Astrocyte of the cerebellum (primary cell): ENCODE data around the gene KANSL1.

ENCODE experiments used
- DNase-seq: peaks from one replicate; pipeline ENCODE4 v3.0.0-alpha.2; 2011; ENCODE audit warnings: low read depth
- H3K4me3 ChIP-seq: 2 replicates; pipeline ENCODE4 v1.5.1; 2011; ENCODE audit warnings: mild to moderate bottlenecking, low read depth, low read length, moderate library complexity
- in situ Hi-C: cut with HindIII; loops from 2 replicates; pipeline ENCODE4 v1.10.0; 2017; ENCODE audit warnings: low sequenced_read_pairs
- TF ChIP-seq, protein P1 (sequence below): IDR thresholded peaks from 2 replicates; pipeline ENCODE4 v1.5.1; 2012; ENCODE audit warnings: low read length, low read depth, moderate library complexity, mild to moderate bottlenecking; ENCODE audit errors: missing control alignments

Gene KANSL1

GRCh38 chr17:46195939-46196716, 2.9 kb upstream of the KANSL1 start:
- H3K4me3 ChIP-seq: no peak overlapping the region
- TF ChIP-seq, protein P1, sequence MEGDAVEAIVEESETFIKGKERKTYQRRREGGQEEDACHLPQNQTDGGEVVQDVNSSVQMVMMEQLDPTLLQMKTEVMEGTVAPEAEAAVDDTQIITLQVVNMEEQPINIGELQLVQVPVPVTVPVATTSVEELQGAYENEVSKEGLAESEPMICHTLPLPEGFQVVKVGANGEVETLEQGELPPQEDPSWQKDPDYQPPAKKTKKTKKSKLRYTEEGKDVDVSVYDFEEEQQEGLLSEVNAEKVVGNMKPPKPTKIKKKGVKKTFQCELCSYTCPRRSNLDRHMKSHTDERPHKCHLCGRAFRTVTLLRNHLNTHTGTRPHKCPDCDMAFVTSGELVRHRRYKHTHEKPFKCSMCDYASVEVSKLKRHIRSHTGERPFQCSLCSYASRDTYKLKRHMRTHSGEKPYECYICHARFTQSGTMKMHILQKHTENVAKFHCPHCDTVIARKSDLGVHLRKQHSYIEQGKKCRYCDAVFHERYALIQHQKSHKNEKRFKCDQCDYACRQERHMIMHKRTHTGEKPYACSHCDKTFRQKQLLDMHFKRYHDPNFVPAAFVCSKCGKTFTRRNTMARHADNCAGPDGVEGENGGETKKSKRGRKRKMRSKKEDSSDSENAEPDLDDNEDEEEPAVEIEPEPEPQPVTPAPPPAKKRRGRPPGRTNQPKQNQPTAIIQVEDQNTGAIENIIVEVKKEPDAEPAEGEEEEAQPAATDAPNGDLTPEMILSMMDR: no peak
- in situ Hi-C loops: no loop called here
- DNase-seq: no peak

- H3K4me3 ChIP-seq: no peak overlapping the region
- DNase-seq: no peak
- TF ChIP-seq, protein P1: no peak
- in situ Hi-C loops: no loop called here
Measured at GRCh38 chr17:46195217-46195855, 2.1 kb upstream of the KANSL1 start.

DNA sequence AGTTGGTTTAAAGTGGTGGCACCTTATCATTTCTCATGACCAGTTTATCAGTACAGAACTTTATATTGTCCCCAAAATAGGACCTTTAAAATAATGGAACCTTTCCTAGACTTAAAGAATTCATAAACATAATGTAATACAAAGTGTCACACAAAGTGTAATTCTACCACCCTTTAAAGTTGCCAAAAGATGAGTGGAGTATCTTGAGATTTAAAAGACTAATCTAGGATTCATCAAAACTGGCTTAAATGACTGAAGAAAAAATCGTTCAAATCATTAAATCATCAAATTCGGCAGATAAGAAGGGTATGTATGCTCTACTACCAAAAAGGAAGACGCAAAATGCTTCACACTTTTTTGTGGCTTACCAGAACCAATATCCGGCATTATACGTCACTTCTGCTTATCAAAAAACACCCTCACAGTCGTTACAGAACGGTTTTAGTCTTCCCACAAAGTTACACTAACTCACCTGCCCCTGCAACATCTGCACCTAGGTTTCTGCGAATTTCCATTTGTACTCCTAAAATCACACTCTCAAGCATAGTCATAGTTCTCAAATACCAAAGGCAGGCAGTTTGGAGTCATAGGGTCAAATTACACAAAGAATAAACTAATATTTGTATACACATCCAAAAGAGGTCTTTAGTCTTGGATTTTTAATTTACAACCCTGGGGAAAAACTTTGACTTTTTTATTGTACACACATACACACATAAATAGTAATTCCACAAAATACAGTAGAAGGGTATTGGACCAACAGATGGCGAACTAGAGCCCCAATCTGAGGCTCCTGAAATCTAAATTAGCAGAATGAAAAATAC, 1.4 kb upstream of the KANSL1 start:
- TF ChIP-seq, protein P1: peak; percentile 68
- in situ Hi-C loops: no loop called here
- no peak for DNase-seq
- H3K4me3 ChIP-seq: peak overlapping the region; percentile 54

GRCh38 chr17:46193626-46194392, 580 bp upstream of the KANSL1 start:
- H3K4me3 ChIP-seq: peak overlapping the region; percentile 54
- TF ChIP-seq, protein P1: no peak
- peak; percentile 74 for DNase-seq
- in situ Hi-C loops: no loop called here

- TF ChIP-seq, protein P1: no peak
- H3K4me3 ChIP-seq: peak overlapping the region; percentile 82
- in situ Hi-C loops: no loop called here
- DNase-seq: no peak
Measured at GRCh38 chr17:46192439-46193150, 634 bp downstream of the KANSL1 start.
